Measurements from ENCODE around the gene COPB2. TPM values are rescaled to one million over a fixed set of nuclear protein-coding genes. Genes with fewer than 3 reads are reported as not detected.

The COPB2 gene
- polyA plus RNA-seq, 1 donor: 164 TPM

- DNase-seq: no peak
Observed at GRCh38 chr3:139308560-139308959, 80.9 kb downstream of the COPB2 start.

- no peak for DNase-seq
Observed at GRCh38 chr3:139307601-139308555, 81.6 kb downstream of the COPB2 start.

Other genes with a start within 250 kb of the COPB2 start
- gene MRPS22, start 45.6 kb downstream of the COPB2 start, polyA plus RNA-seq (ENCODE audit: insufficient read length): 68.8 TPM
- 0.75 TPM for gene RBP2, start 86.9 kb upstream of the COPB2 start, polyA plus RNA-seq (ENCODE audit: insufficient read length)
- 262 TPM for gene RBP1, start 150.1 kb upstream of the COPB2 start, polyA plus RNA-seq (ENCODE audit: insufficient read length)